DOHH2 (cell line): Measurements from ENCODE around the gene UBQLN4.

ENCODE experiments used
- EZH2phosphoT487 ChIP-seq: fragments of 200-600 bp; sonication (generic); IDR thresholded peaks from 2 replicates; pipeline ENCODE4 v1.6.1; 2017; ENCODE audit warnings: borderline replicate concordance, mild to moderate bottlenecking, antibody characterized with exemption, low read length, moderate library complexity, mixed read lengths
- TF ChIP-seq, protein P1 (sequence below): fragments of 200-600 bp; sonication (generic); IDR thresholded peaks from one replicate; pipeline ENCODE4 v1.5.1; 2014; ENCODE audit warnings: antibody characterized with exemption, mild to moderate bottlenecking, low read depth, low read length; ENCODE audit not compliant: poor library complexity, severe bottlenecking

DNA sequence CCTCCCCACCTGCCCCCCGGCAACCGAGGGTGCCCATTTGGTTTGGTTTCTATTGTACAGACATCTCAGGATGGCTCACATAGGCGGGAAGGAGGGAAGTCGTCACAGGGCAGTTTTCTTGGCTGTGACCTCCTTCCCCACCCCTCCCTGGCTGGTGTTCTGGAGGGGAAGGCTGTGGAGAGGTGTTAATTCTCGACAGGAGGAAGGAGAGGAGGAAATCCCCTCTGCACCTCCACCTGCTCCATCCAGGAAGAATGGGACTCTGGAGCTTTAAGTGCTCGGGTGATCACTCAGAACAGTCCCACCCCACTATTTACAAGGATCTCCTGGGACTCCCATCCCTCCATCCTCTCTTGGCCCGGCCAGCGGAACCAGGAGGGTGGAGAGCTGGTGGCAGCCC lies 21.1 kb upstream of the UBQLN4 start:
- TF ChIP-seq, protein P1, sequence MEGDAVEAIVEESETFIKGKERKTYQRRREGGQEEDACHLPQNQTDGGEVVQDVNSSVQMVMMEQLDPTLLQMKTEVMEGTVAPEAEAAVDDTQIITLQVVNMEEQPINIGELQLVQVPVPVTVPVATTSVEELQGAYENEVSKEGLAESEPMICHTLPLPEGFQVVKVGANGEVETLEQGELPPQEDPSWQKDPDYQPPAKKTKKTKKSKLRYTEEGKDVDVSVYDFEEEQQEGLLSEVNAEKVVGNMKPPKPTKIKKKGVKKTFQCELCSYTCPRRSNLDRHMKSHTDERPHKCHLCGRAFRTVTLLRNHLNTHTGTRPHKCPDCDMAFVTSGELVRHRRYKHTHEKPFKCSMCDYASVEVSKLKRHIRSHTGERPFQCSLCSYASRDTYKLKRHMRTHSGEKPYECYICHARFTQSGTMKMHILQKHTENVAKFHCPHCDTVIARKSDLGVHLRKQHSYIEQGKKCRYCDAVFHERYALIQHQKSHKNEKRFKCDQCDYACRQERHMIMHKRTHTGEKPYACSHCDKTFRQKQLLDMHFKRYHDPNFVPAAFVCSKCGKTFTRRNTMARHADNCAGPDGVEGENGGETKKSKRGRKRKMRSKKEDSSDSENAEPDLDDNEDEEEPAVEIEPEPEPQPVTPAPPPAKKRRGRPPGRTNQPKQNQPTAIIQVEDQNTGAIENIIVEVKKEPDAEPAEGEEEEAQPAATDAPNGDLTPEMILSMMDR: no peak
- no peak for TF ChIP-seq EZH2phosphoT487
